ENCODE data around the gene A1BG.

DNA sequence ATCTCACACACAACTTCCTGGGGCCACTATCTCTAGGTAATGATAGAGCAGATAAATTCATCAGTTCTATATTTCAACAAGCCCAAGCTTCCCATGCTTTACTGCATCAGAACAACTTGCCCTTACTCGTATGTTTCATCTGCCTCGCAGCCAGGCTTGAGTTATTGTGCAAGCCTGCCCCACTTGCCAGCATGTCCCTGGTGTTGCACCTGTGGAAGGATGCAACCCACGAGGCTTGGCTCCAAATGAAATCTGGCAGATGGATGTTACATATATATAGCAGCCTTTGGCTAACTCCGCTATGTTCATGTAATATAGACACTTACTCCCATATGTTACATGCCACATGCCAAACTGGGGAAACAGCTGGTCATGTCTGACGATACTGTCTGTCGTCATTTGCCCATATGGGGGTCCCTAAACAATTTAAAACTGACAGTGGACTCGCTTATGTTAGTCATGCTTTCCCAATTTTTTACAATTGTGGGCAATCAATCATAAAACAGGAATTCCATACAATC is 41.9 kb downstream of the A1BG start:
- TF ChIP-seq, protein P1, sequence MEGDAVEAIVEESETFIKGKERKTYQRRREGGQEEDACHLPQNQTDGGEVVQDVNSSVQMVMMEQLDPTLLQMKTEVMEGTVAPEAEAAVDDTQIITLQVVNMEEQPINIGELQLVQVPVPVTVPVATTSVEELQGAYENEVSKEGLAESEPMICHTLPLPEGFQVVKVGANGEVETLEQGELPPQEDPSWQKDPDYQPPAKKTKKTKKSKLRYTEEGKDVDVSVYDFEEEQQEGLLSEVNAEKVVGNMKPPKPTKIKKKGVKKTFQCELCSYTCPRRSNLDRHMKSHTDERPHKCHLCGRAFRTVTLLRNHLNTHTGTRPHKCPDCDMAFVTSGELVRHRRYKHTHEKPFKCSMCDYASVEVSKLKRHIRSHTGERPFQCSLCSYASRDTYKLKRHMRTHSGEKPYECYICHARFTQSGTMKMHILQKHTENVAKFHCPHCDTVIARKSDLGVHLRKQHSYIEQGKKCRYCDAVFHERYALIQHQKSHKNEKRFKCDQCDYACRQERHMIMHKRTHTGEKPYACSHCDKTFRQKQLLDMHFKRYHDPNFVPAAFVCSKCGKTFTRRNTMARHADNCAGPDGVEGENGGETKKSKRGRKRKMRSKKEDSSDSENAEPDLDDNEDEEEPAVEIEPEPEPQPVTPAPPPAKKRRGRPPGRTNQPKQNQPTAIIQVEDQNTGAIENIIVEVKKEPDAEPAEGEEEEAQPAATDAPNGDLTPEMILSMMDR (IDR thresholded peaks at IDR 0.05) = no peak
- TF ChIP-seq POLR2A (IDR thresholded peaks at IDR 0.05) = no peak
- no peak for TF ChIP-seq POLR2AphosphoS5 (IDR thresholded peaks at IDR 0.05)
- TF ChIP-seq EP300 (IDR thresholded peaks at IDR 0.05) = no peak

Measured in suprapubic skin (tissue), 4 donors.